Ishikawa (cell line): ENCODE results near the gene CASK.

Experiments
- CEBPB ChIP-seq: IDR thresholded peaks from 2 replicates; pipeline ENCODE4 v1.6.1; 2012
- EP300 ChIP-seq: IDR thresholded peaks from 2 replicates; pipeline ENCODE4 v1.6.1; 2012; ENCODE audit warnings: borderline replicate concordance
- FOXM1 ChIP-seq: IDR thresholded peaks from 2 replicates; pipeline ENCODE4 v1.6.1; 2012; ENCODE audit warnings: low read depth, borderline replicate concordance
- MAX ChIP-seq: IDR thresholded peaks from 2 replicates; pipeline ENCODE4 v1.6.1; 2012
- RAD21 ChIP-seq: IDR thresholded peaks from 2 replicates; pipeline ENCODE4 v1.6.1; 2012; ENCODE audit warnings: low read depth
- REST ChIP-seq: IDR thresholded peaks from 2 replicates; pipeline ENCODE4 v1.6.1; 2012; ENCODE audit warnings: low read depth, mild to moderate bottlenecking
- TAF1 ChIP-seq: IDR thresholded peaks from 2 replicates; pipeline ENCODE4 v1.6.1; 2012; ENCODE audit warnings: low read depth, mild to moderate bottlenecking
- TCF12 ChIP-seq: IDR thresholded peaks from 2 replicates; pipeline ENCODE4 v1.6.1; 2012; ENCODE audit warnings: low read depth
- USF1 ChIP-seq: IDR thresholded peaks from 2 replicates; pipeline ENCODE4 v1.6.1; 2012
- YY1 ChIP-seq: IDR thresholded peaks from 2 replicates; pipeline ENCODE4 v1.6.1; 2012; ENCODE audit warnings: low read depth

- no peak for TF ChIP-seq REST
- no peak for TF ChIP-seq MAX
- no peak for TF ChIP-seq YY1
- no peak for TF ChIP-seq RAD21
- no peak for TF ChIP-seq TAF1
- no peak for TF ChIP-seq USF1
- TF ChIP-seq FOXM1 = no peak
- no peak for TF ChIP-seq TCF12
- no peak for TF ChIP-seq EP300
- no peak for TF ChIP-seq CEBPB
Measured at GRCh38 chrX:41507919-41508318, 415.4 kb downstream of the CASK start.
